SK-N-SH treated with all-trans-retinoic acid at 6 μM for 48 hours (cell line): ENCODE data around the gene KCNE2.

ENCODE experiments used
- ATAC-seq: fragments of 200-7000 bp; cut with Tn5 transposase; 3 replicates; pipeline ENCODE4 v1.9.1; 2020; ENCODE audit warnings: mild to moderate bottlenecking, moderate library complexity
- ARNTL ChIP-seq: fragments of 450-650 bp; formaldehyde crosslinking; IDR thresholded peaks from 2 replicates; pipeline ENCODE4 v1.5.0; 2020; ENCODE audit warnings: low read depth, mild to moderate bottlenecking, moderate library complexity, borderline replicate concordance
- BACH2 ChIP-seq: fragments of 250-450 bp; sonication (Bioruptor Pico); IDR thresholded peaks from 2 replicates; pipeline ENCODE4 v1.9.0; 2021; ENCODE audit warnings: mild to moderate bottlenecking, borderline replicate concordance
- CSDC2 ChIP-seq: fragments of 250-450 bp; sonication (Bioruptor Pico); IDR thresholded peaks from 2 replicates; pipeline ENCODE4 v1.5.0; 2020; ENCODE audit warnings: mild to moderate bottlenecking, moderate library complexity
- ESRRG ChIP-seq: fragments of 250-450 bp; sonication (Bioruptor Pico); IDR thresholded peaks from 2 replicates; pipeline ENCODE4 v1.6.1; 2021; ENCODE audit warnings: mild to moderate bottlenecking
- GLIS3 ChIP-seq: fragments of 250-450 bp; sonication (Bioruptor Pico); IDR thresholded peaks from 2 replicates; pipeline ENCODE4 v1.5.0; 2020; ENCODE audit warnings: mild to moderate bottlenecking, moderate library complexity
- ISL1 ChIP-seq: fragments of 250-450 bp; sonication (Bioruptor Pico); IDR thresholded peaks from 2 replicates; pipeline ENCODE4 v2.1.2; 2022; ENCODE audit warnings: mild to moderate bottlenecking, moderate library complexity
- OSR1 ChIP-seq: fragments of 250-450 bp; sonication (Bioruptor Pico); IDR thresholded peaks from 2 replicates; pipeline ENCODE4 v1.8.0; 2022; ENCODE audit warnings: moderate library complexity, mild to moderate bottlenecking, inconsistent platforms
- PPARA ChIP-seq: fragments of 250-450 bp; sonication (Bioruptor Pico); IDR thresholded peaks from 2 replicates; pipeline ENCODE4 v1.5.0; 2020; ENCODE audit warnings: mild to moderate bottlenecking, borderline replicate concordance
- RARB ChIP-seq: fragments of 250-450 bp; sonication (Bioruptor Pico); IDR thresholded peaks from 2 replicates; pipeline ENCODE4 v1.8.0; 2021; ENCODE audit warnings: mild to moderate bottlenecking, moderate library complexity
- SNAI2 ChIP-seq: fragments of 250-450 bp; sonication (Bioruptor Pico); IDR thresholded peaks from 2 replicates; pipeline ENCODE4 v1.5.0; 2020; ENCODE audit warnings: mild to moderate bottlenecking, moderate library complexity
- TCF4 ChIP-seq: fragments of 250-450 bp; sonication (Bioruptor Pico); IDR thresholded peaks from 2 replicates; pipeline ENCODE4 v1.8.0; 2021; ENCODE audit warnings: mild to moderate bottlenecking, moderate library complexity, borderline replicate concordance
- TOX ChIP-seq: fragments of 250-450 bp; sonication (Bioruptor Pico); IDR thresholded peaks from 2 replicates; pipeline ENCODE4 v1.8.0; 2021; ENCODE audit warnings: mild to moderate bottlenecking, moderate library complexity, borderline replicate concordance
- ZC3H10 ChIP-seq: fragments of 250-450 bp; sonication (Bioruptor Pico); IDR thresholded peaks from 2 replicates; pipeline ENCODE4 v1.5.1; 2021; ENCODE audit warnings: mild to moderate bottlenecking, moderate library complexity
- ZFP3 ChIP-seq: fragments of 250-450 bp; sonication (Bioruptor Pico); IDR thresholded peaks from 2 replicates; pipeline ENCODE4 v1.5.0; 2020; ENCODE audit warnings: mild to moderate bottlenecking, moderate library complexity
- ZFP30 ChIP-seq: fragments of 450-650 bp; formaldehyde crosslinking; IDR thresholded peaks from 2 replicates; pipeline ENCODE4 v1.5.0; 2022; ENCODE audit warnings: mild to moderate bottlenecking, moderate library complexity
- ZNF565 ChIP-seq: fragments of 450-650 bp; formaldehyde crosslinking; conservative IDR thresholded peaks from 2 replicates; pipeline ENCODE4 v1.5.0; 2020; ENCODE audit warnings: low read depth, mild to moderate bottlenecking, moderate library complexity
- ZNF70 ChIP-seq: fragments of 450-650 bp; formaldehyde crosslinking; IDR thresholded peaks from 2 replicates; pipeline ENCODE4 v1.5.0; 2020; ENCODE audit warnings: mild to moderate bottlenecking, moderate library complexity
- ZNF8 ChIP-seq: fragments of 450-650 bp; formaldehyde crosslinking; IDR thresholded peaks from 2 replicates; pipeline ENCODE4 v1.5.0; 2020; ENCODE audit warnings: mild to moderate bottlenecking, moderate library complexity
- TF ChIP-seq, protein P1 (sequence below): fragments of 250-450 bp; sonication (Bioruptor Pico); IDR thresholded peaks from 2 replicates; pipeline ENCODE4 v1.5.0; 2020; ENCODE audit warnings: mild to moderate bottlenecking, moderate library complexity
- TF ChIP-seq, protein P2 (sequence below): fragments of 250-450 bp; sonication (Bioruptor Pico); IDR thresholded peaks from 2 replicates; pipeline ENCODE4 v1.5.1; 2021; ENCODE audit warnings: mild to moderate bottlenecking, moderate library complexity
- TF ChIP-seq, protein P3 (sequence below): fragments of 250-450 bp; sonication (Bioruptor Pico); IDR thresholded peaks from 2 replicates; pipeline ENCODE4 v1.5.1; 2020; ENCODE audit warnings: low read depth, mild to moderate bottlenecking, moderate library complexity
- TF ChIP-seq, protein P4 (sequence below): fragments of 250-450 bp; sonication (Bioruptor Pico); IDR thresholded peaks from 2 replicates; pipeline ENCODE4 v1.8.0; 2020; ENCODE audit warnings: mild to moderate bottlenecking, moderate library complexity, borderline replicate concordance

Gene KCNE2

DNA sequence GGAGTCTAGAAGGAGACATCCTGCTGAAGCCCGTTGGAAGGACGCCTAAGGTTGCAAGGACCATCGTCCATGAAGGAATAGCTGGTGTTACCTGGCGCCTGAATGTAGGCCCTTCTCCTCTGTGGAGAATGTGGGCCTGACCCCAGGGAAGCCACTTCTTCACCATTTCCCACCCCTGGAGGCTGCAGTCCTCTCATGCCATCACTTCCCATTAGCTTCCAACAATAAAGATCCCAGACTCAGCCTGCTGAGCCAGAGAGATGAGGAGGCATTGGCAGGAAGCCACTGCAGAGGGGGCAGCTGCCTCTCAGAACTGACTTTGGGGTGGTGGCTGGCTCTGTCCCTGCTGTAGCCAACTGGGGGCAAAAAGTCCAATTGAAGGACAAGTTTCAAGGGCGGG is 21.3 kb upstream of the KCNE2 start:
- ATAC-seq: peak; percentile 44
- TF ChIP-seq SNAI2 (CRISPR knock-in tag): no peak
- no peak for TF ChIP-seq TCF4
- no peak for TF ChIP-seq PPARA (CRISPR knock-in tag)
- TF ChIP-seq RARB (CRISPR knock-in tag): no peak
- TF ChIP-seq, protein P1, sequence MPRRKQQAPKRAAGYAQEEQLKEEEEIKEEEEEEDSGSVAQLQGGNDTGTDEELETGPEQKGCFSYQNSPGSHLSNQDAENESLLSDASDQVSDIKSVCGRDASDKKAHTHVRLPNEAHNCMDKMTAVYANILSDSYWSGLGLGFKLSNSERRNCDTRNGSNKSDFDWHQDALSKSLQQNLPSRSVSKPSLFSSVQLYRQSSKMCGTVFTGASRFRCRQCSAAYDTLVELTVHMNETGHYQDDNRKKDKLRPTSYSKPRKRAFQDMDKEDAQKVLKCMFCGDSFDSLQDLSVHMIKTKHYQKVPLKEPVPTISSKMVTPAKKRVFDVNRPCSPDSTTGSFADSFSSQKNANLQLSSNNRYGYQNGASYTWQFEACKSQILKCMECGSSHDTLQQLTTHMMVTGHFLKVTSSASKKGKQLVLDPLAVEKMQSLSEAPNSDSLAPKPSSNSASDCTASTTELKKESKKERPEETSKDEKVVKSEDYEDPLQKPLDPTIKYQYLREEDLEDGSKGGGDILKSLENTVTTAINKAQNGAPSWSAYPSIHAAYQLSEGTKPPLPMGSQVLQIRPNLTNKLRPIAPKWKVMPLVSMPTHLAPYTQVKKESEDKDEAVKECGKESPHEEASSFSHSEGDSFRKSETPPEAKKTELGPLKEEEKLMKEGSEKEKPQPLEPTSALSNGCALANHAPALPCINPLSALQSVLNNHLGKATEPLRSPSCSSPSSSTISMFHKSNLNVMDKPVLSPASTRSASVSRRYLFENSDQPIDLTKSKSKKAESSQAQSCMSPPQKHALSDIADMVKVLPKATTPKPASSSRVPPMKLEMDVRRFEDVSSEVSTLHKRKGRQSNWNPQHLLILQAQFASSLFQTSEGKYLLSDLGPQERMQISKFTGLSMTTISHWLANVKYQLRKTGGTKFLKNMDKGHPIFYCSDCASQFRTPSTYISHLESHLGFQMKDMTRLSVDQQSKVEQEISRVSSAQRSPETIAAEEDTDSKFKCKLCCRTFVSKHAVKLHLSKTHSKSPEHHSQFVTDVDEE: no peak
- no peak for TF ChIP-seq ZNF565 (CRISPR knock-in tag)
- no peak for TF ChIP-seq ZFP30 (CRISPR knock-in tag)
- TF ChIP-seq ISL1: no peak
- no peak for TF ChIP-seq CSDC2 (CRISPR knock-in tag)
- TF ChIP-seq ESRRG (CRISPR knock-in tag): no peak
- TF ChIP-seq, protein P2, sequence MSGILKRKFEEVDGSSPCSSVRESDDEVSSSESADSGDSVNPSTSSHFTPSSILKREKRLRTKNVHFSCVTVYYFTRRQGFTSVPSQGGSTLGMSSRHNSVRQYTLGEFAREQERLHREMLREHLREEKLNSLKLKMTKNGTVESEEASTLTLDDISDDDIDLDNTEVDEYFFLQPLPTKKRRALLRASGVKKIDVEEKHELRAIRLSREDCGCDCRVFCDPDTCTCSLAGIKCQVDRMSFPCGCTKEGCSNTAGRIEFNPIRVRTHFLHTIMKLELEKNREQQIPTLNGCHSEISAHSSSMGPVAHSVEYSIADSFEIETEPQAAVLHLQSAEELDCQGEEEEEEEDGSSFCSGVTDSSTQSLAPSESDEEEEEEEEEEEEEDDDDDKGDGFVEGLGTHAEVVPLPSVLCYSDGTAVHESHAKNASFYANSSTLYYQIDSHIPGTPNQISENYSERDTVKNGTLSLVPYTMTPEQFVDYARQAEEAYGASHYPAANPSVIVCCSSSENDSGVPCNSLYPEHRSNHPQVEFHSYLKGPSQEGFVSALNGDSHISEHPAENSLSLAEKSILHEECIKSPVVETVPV (CRISPR knock-in tag): no peak
- TF ChIP-seq, protein P3, sequence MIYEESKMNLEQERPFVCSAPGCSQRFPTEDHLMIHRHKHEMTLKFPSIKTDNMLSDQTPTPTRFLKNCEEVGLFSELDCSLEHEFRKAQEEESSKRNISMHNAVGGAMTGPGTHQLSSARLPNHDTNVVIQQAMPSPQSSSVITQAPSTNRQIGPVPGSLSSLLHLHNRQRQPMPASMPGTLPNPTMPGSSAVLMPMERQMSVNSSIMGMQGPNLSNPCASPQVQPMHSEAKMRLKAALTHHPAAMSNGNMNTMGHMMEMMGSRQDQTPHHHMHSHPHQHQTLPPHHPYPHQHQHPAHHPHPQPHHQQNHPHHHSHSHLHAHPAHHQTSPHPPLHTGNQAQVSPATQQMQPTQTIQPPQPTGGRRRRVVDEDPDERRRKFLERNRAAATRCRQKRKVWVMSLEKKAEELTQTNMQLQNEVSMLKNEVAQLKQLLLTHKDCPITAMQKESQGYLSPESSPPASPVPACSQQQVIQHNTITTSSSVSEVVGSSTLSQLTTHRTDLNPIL: no peak
- no peak for TF ChIP-seq OSR1
- no peak for TF ChIP-seq ZFP3
- TF ChIP-seq ZC3H10: no peak
- TF ChIP-seq ZNF70 (CRISPR knock-in tag): no peak
- TF ChIP-seq BACH2: no peak

DNA sequence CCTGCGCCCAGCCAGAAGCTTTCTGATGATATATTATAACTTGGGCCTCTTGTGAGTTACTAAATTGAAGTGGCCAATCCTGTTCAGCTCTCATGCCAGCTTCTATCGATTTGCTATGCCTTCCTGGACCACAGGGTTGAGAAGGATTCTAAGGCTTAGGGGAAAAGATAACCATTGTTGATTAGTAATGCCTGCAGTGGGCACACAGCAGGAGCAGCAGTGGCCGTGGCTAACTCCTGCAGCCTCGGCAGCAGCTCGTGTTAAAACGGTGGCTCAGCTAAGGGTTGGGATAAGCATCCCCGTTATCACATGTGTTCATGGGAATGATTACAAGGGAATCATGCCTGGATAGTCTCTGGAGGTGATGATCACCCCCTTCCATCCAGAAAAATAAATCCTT is 20.5 kb upstream of the KCNE2 start:
- no peak for TF ChIP-seq ZNF565 (CRISPR knock-in tag)
- TF ChIP-seq PPARA (CRISPR knock-in tag): no peak
- TF ChIP-seq ZFP30 (CRISPR knock-in tag): no peak
- TF ChIP-seq ISL1: no peak
- TF ChIP-seq OSR1: no peak
- no peak for TF ChIP-seq TCF4
- TF ChIP-seq, protein P4, sequence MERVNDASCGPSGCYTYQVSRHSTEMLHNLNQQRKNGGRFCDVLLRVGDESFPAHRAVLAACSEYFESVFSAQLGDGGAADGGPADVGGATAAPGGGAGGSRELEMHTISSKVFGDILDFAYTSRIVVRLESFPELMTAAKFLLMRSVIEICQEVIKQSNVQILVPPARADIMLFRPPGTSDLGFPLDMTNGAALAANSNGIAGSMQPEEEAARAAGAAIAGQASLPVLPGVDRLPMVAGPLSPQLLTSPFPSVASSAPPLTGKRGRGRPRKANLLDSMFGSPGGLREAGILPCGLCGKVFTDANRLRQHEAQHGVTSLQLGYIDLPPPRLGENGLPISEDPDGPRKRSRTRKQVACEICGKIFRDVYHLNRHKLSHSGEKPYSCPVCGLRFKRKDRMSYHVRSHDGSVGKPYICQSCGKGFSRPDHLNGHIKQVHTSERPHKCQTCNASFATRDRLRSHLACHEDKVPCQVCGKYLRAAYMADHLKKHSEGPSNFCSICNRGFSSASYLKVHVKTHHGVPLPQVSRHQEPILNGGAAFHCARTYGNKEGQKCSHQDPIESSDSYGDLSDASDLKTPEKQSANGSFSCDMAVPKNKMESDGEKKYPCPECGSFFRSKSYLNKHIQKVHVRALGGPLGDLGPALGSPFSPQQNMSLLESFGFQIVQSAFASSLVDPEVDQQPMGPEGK (CRISPR knock-in tag): no peak
- TF ChIP-seq GLIS3: no peak
- TF ChIP-seq, protein P1: no peak
- no peak for TF ChIP-seq BACH2
- no peak for TF ChIP-seq ZNF70 (CRISPR knock-in tag)
- no peak for TF ChIP-seq ESRRG (CRISPR knock-in tag)
- no peak for TF ChIP-seq ZC3H10
- no peak for ATAC-seq

DNA sequence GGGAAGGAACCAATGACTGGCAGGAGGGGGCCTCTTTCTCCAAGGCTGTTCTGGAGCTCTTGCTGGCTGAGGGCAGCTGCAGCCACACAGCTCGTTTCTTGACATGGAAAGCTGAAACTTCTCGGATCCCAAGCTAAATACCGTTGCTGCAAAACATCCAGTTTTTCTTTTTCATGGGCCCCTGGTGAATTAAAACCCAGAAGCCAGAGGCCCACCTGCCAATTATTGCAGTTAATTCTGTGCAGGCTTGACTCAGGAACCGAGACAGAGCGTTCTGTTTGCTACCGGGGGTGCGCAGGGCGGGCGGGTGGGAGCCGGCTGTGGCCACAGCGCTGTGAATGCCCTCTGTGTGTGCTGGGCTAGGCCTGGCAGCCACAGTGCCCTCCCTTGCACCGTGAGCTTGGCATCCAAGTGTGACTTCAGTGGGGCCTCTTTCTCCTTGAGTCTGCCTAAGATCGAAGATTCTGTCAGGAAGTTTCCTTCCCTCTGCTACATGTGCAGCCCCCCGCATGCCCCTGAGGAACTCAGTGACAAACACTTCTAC is 19.9 kb upstream of the KCNE2 start:
- TF ChIP-seq GLIS3 (no peak), OSR1 (no peak), BACH2 (no peak), ZNF8 (no peak), ZNF565 (CRISPR knock-in tag) (no peak), TOX (CRISPR knock-in tag) (no peak), ISL1 (no peak), PPARA (CRISPR knock-in tag) (no peak), ZC3H10 (no peak), CSDC2 (CRISPR knock-in tag) (no peak), ARNTL (CRISPR knock-in tag) (no peak), ZFP30 (CRISPR knock-in tag) (no peak), ESRRG (CRISPR knock-in tag) (no peak), TCF4 (no peak), ZNF70 (CRISPR knock-in tag) (no peak), RARB (CRISPR knock-in tag) (no peak), ZFP3 (no peak), SNAI2 (CRISPR knock-in tag) (no peak)
- TF ChIP-seq, protein P4 (CRISPR knock-in tag): no peak
- no peak for ATAC-seq
